NCI-H1694 treated with DMSO at 0.1 percent for 48 hours (cell line): Measurements from ENCODE around the gene GNAZ.

Experiments used
- DNase-seq: peaks from one replicate; lab custom pipeline; 2025; lab: John Stamatoyannopoulos, UW

Gene GNAZ

DNA sequence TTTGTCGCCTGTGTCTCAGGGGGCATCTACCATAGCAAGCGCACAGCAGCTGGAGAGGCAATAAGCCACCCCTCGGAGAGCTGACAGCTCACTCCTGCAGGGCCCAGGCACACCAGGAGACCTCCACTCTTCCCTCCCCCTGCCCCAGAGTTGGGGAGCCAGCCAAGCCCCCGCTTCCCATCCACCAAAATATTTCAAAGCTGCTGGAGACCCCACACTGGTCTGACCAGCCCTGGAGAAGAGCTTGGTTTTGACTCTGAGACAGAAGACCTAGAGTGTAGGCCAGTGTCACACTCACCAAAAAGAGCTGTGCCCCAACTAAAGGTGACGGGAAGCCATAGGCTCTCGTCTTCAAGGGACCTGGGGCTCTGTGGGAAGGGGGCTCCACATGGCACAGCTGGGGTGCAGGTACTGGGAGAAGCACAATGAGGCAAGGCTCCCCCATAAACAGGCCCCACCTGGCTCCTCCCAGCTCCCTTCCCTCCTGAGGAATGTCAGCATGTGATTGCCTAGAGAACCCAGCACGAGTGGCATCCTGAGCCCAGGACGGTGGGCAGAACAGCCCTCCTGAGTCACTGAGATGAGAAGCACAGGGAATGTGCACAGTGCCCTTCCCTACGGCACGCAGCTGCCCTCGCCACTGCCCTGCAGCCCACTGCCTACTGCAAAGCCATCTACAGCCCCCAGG, 5.8 kb upstream of the GNAZ start:
- no peak for DNase-seq

DNA sequence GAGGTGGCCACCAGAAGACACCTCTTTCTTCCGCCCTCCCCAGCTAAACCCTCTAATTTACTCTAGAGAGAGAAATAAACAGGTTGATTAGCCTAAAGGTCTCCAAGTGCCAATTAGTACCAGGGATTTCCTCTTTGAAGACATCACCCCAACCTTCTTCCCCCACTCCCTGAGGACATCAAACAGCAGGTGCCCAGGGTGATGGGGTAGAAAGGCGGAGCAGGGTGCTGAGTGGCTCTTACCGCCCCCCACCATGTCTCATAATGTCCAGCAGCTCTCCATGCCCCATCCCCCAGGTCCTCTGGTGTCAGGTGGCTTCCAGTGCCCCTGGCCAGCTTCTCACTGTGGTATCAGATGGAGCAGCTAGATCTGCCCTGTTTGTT, 5.3 kb upstream of the GNAZ start:
- no peak for DNase-seq

DNA sequence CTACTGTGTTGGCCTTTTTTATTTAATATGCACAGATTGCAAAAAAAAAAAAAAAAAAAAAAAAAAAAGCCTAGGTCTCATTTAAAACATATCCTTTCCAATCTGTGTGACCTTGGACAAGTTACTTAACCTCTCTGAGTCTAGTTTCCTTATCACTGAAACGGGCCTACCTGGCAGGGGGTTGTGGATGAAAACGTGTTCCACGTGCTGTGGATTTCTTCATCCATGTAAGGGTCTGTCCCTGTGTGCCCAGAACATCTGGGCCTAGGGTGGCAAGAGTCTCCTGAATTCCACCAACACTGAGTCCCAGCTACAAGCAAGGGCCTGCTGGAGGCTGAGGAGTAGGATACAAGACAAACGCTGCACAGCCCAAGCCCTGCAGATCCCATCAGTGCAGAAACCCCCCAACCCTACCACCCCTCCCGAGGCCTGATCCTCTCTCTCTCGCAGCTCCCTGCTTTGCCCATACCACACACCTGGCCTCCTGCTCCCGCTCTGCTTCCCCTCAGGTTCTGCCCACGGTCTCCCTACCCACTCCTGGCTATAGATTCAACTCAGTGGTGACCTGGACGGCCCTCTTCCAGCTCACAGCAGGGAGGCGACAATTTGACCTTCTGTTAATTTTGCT, 4.7 kb upstream of the GNAZ start:
- no peak for DNase-seq

DNA sequence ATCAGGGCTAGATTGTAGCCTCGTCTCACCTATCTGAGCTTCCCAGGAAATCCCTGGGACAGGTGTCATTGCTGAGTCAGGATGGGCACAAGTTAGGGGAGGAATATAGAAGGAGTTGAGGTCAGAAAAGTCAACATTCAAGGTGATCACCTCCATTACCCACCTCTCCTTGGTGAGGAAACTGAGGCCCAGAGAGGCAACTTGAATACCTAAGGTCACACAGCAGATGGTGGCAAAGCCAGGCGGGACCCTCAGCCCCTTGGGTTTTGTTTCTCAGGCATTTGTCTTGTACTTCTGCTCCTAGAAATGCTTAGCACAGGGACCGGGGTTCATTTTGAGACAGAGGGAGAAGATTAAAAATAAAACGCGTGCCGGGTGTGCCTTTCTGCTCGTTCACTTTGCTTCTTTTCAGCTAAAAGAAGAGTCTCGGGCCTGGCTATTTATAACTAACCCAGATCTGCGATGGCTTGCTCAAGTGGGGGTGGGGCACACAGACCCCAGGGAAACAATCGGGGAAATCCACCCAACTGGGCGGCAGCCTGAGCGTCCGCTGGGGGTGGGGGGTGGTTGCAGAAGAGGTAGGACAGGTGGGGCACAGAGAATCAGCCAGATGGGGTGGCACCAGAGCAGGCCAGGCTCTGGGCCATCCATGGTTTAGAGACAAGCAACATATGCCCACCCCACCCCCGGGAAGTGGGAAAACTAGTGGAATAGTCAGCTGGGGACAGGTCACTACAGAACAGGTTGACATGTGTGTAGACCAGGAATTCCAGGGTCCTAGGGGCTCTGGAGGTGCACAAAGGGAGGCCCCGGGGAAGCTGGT, 3.9 kb upstream of the GNAZ start:
- DNase-seq = no peak

- no peak for DNase-seq
Observed at GRCh38 chr22:23067023-23067650, 3.2 kb upstream of the GNAZ start.

DNA sequence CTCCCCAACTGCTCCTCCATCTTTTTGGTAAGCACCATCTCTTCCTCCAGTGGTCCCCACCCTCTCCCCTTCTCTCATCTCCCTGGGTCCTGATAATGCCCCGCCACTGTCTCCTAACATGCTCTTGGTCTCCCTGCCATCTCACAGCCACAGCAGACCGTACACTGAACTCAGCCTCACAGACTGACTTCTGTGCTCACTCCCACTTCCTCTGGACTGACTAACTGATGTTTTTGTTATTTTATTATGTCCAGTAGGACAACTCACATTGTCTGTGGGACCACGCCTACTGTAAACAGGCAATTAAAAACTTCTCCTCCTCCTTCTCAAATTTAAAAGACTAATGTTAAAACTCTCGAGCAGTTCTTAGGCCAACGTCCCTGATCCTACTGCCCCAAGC, 2.6 kb upstream of the GNAZ start:
- no peak for DNase-seq

- DNase-seq = no peak
Observed at GRCh38 chr22:23068096-23068831, 2.1 kb upstream of the GNAZ start.

DNA sequence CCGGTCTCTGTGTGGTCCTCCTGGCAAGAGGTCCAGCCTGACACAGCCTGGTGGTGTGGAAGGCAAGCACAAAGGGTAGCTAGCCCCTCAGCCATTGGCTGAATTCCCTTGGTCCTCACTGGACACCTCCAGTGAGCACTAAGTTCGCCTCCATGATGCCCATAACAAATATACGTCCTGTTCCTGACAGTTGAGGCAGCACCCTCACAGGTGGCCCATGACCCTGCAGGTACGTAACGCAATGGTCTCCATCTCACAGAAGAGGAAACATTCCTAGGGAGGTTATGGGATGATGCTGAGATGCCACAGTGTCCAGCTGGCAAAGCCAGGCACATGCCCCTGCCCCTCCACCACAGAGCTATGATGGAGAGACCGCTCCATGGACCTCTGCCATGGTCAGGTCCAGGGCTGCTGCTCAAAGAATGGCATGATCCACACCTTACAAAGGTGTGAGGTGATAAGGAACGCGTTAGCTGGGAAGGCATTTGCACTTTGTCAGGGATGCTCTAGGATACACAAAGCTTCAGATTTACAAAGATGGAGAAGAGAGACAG, 1.4 kb upstream of the GNAZ start:
- DNase-seq = no peak

DNA sequence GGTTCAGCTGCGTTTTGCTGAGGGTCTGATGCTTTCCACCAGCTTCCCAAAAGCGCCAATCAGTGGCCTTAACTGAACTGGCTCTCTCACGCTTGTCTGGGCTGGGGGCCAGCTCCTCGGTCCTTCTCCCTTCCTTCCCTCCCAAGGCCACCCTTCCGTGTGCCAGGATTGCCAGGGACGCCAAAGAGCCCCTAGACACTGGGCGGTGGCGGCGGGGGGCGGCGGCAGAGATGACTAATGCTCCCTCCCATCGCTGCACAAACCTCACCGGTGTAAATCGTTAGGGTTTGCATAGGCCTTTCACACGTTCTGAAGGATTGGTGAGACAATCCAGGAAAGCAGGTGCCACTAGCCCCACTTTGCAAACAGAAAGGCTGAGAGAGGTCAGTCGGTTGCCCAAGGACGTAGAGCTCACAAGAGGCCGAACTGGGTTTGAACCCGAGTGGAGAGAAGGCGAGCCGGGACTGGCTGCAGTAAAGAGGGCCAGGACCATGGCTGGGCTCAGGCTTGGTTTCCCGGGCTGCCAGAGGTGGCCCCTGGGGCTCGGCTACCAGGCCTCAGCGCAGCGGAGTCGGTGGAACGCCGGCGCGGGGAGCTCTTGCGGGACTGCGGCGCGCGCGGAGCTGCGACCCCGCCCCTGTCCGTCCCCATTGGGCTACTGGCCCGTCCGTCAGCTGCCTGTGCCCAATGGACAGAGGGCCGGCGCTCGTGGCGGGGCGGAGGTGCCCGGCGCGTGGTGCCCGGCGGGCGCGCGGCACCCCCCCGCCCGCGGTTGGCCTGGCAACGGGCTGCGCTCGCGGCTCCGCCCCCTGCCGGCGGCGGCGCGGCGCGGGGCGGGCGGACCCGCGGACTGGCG, 589 bp upstream of the GNAZ start:
- DNase-seq = peak; percentile 47

- DNase-seq = no peak
Observed at GRCh38 chr22:23071230-23072076, 1.1 kb downstream of the GNAZ start.

DNA sequence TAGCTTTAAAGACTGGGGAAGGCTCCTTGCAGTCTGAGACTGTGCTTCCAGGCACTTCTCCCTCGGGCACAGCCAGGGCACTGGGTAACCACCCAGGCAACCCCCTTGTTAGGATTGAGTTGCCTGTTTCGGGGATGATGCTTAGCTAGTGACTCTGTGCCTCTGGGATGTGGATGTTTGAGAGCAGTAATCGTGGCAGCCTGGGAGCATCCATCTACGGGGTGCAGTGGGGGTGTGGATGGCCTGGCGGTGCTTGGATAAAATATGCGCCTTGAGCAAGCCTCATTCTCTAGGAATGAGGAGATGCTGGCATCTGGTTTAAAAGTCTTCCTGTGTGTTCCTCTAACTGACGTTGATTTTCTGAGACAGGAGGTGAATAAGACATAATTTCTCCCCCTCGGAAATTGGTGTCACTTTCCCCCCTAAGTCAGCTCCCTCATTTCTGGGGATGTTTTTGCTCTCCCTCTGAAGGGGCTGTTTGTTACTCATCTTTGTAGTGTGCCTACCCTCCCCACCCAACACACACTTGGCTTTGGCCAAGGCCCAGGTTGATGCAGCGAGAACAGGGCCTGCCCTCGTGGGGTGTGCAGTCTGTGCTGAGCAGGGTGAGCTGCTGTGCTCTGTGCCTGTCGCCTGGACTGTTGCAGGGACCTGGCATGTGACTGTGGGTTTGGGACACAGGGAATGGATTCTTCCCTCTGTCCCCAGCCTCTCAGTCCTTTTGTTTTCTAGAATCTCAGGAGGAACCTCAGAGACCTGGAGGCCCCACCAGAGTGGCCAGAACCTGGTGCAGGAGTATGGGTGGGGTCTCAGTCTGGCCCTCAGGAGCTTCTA, 2.0 kb downstream of the GNAZ start:
- no peak for DNase-seq

- no peak for DNase-seq
Observed at GRCh38 chr22:23072911-23073491, 2.7 kb downstream of the GNAZ start.

- peak; percentile 82 for DNase-seq
Observed at GRCh38 chr22:23073526-23074229, 3.4 kb downstream of the GNAZ start.

DNA sequence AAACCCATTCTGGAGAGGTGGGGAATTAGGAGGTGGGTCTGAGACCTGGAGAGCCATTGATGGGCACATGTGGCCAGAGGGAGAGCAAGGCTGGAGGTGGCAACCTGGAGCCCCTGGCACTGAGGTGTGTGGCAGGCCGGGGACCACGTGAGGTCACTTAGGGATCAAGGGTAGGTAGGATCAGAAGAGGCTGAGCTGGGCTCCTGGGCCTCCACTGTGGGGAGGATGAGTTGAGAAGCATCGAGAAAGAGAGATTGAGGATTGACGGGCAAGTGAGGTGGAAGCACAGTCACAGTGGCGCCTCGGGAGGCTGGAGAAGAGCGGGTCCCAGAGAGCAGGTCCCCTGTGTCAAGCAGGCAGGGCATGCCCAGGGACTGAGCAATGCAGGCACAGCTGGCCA, 4.1 kb downstream of the GNAZ start:
- DNase-seq = no peak

GRCh38 chr22:23075050-23075449, 4.7 kb downstream of the GNAZ start:
- DNase-seq = no peak

- no peak for DNase-seq
Observed at GRCh38 chr22:23075525-23076216, 5.4 kb downstream of the GNAZ start.

- no peak for DNase-seq
Observed at GRCh38 chr22:23076896-23077572, 6.7 kb downstream of the GNAZ start.
